ENCODE results near the gene GON7. TPM values are rescaled to one million over a fixed set of nuclear protein-coding genes. Genes with fewer than 3 reads are reported as not detected.
"Not testable (repeated sequence)": the region's sequence is repeated elsewhere in the genome, so short reads cannot be mapped to it uniquely, and the experiment has no call there.

Gene GON7
- polyA plus RNA-seq, 3 donors = 18.8 to 19.7 (median 19.5) TPM

GRCh38 chr14:93161411-93161940 is 45.4 kb downstream of the GON7 start:
- DNase-seq = no peak

GRCh38 chr14:93160353-93160801 is 46.5 kb downstream of the GON7 start:
- DNase-seq = no peak

- not testable (repeated sequence) for DNase-seq
Measured at GRCh38 chr14:93159625-93160352, 47.1 kb downstream of the GON7 start.

GRCh38 chr14:93158349-93158748 is 48.5 kb downstream of the GON7 start:
- DNase-seq = not testable (repeated sequence)

- DNase-seq = no peak
Measured at GRCh38 chr14:93156693-93157369, 50.0 kb downstream of the GON7 start.

- DNase-seq = no peak
Measured at GRCh38 chr14:93155667-93156066, 51.2 kb downstream of the GON7 start.

GRCh38 chr14:93153121-93153520 is 53.7 kb downstream of the GON7 start:
- DNase-seq = no peak

Other genes with a start within 250 kb of the GON7 start
- gene ITPK1, start 91.1 kb downstream of the GON7 start, polyA plus RNA-seq (ENCODE audit: insufficient read length in 3 of 3) = 10 to 100 TPM; 29.8 to 33.6 (median 33.2) TPM
- 10 to 100 TPM; 39.6 to 44.7 (median 43.2) TPM for gene MOAP1, start 22.2 kb downstream of the GON7 start, polyA plus RNA-seq (ENCODE audit: insufficient read length in 3 of 3)
- 10 to 100 TPM; 33.8 to 34.5 (median 34.4) TPM for gene LYSET, start 21.7 kb downstream of the GON7 start, polyA plus RNA-seq (ENCODE audit: insufficient read length in 3 of 3)
- gene UBR7, start 191 bp upstream of the GON7 start, polyA plus RNA-seq (ENCODE audit: insufficient read length in 3 of 3) = 10 to 100 TPM; 31.4 to 36.1 (median 35.3) TPM
- 10 to 100 TPM; 42.2 to 58.5 (median 55.3) TPM for gene BTBD7, start 126.0 kb upstream of the GON7 start, polyA plus RNA-seq (ENCODE audit: insufficient read length in 3 of 3)
- gene COX8C, start 140.1 kb upstream of the GON7 start, polyA plus RNA-seq (ENCODE audit: insufficient read length in 3 of 3) = under 1 TPM; 0.43 to 0.78 (median 0.73) TPM
- 1 to 10 TPM in 2 of 3 donors, under 1 TPM in 1; 0.67 to 1.5 (median 1.5) TPM for gene UNC79, start 223.9 kb upstream of the GON7 start, polyA plus RNA-seq (ENCODE audit: insufficient read length in 3 of 3)

Measured in renal pelvis (tissue), 4 donors.